Measurements from ENCODE around the gene ACACB. TPM values are rescaled to one million over a fixed set of nuclear protein-coding genes. Genes with fewer than 3 reads are reported as not detected.

ACACB gene
- total RNA-seq, 1 experiment from 2014 or later: 8.2 TPM

- BruUV-seq (replicated peaks): no TSS peak
- Histone ChIP-seq H3K9me3 (ENCODE audit: low read depth, low read length, poor library complexity, severe bottlenecking) (no peaks in the 10 kb centered on the region), H3K36me3 (ENCODE audit: insufficient read depth, low read length, poor library complexity, severe bottlenecking) (no peaks in the 10 kb centered on the region), H3K4me3 (ENCODE audit: low read depth, low read length, poor library complexity, severe bottlenecking) (no peak overlapping the region), H3K27me3 (replicated peaks; ENCODE audit: insufficient read depth, low read depth, low read length, poor library complexity) (no peaks in the 10 kb centered on the region), H3K4me1 (ENCODE audit: insufficient read depth, low read length, poor library complexity, severe bottlenecking) (peaks cover 11% of the 10 kb centered on the region), H3K27ac (ENCODE audit: low read depth, low read length, poor library complexity, severe bottlenecking) (no peak overlapping the region)
- TF ChIP-seq EZH2 (IDR thresholded peaks at IDR 0.05; ENCODE audit: borderline replicate concordance, low read depth, low read length, poor library complexity, severe bottlenecking) (no peak), CTCF (conservative IDR thresholded peaks at IDR 0.05; ENCODE audit: low read depth, low read length) (no peak)
- CTCF ChIA-PET: no interaction called here
- DNase-seq (ENCODE audit: low spot score): no peak
- intact Hi-C loops (cut with micrococcal nuclease; ENCODE audit: unreplicated experiment): no loop called here
- POLR2A ChIA-PET (ENCODE audit: low non-redundant PET): no interaction called here
Measured at GRCh38 chr12:109295764-109296425, 179.5 kb downstream of the ACACB start.

- Histone ChIP-seq H3K4me1 (ENCODE audit: insufficient read depth, low read length, poor library complexity, severe bottlenecking) (peaks cover 6% of the 10 kb centered on the region), H3K9me3 (ENCODE audit: low read depth, low read length, poor library complexity, severe bottlenecking) (no peaks in the 10 kb centered on the region), H3K27ac (ENCODE audit: low read depth, low read length, poor library complexity, severe bottlenecking) (no peak overlapping the region), H3K4me3 (ENCODE audit: low read depth, low read length, poor library complexity, severe bottlenecking) (no peak overlapping the region), H3K27me3 (replicated peaks; ENCODE audit: insufficient read depth, low read depth, low read length, poor library complexity) (no peaks in the 10 kb centered on the region), H3K36me3 (ENCODE audit: insufficient read depth, low read length, poor library complexity, severe bottlenecking) (no peaks in the 10 kb centered on the region)
- no TSS peak for BruUV-seq (replicated peaks)
- intact Hi-C loops (cut with micrococcal nuclease; ENCODE audit: unreplicated experiment): no loop called here
- DNase-seq (ENCODE audit: low spot score): no peak
- TF ChIP-seq EZH2 (IDR thresholded peaks at IDR 0.05; ENCODE audit: borderline replicate concordance, low read depth, low read length, poor library complexity, severe bottlenecking): no peak
- TF ChIP-seq CTCF (conservative IDR thresholded peaks at IDR 0.05; ENCODE audit: low read depth, low read length): no peak
- POLR2A ChIA-PET (ENCODE audit: low non-redundant PET): no interaction called here
- CTCF ChIA-PET: no interaction called here
Measured at GRCh38 chr12:109296431-109296830, 180.0 kb downstream of the ACACB start.

GRCh38 chr12:109299849-109300248 lies 183.5 kb downstream of the ACACB start:
- DNase-seq (ENCODE audit: low spot score): no peak
- H3K4me1 ChIP-seq (ENCODE audit: insufficient read depth, low read length, poor library complexity, severe bottlenecking): no peaks in the 10 kb centered on the region
- TF ChIP-seq EZH2 (IDR thresholded peaks at IDR 0.05; ENCODE audit: borderline replicate concordance, low read depth, low read length, poor library complexity, severe bottlenecking) (no peak), CTCF (conservative IDR thresholded peaks at IDR 0.05; ENCODE audit: low read depth, low read length) (no peak)
- H3K27ac ChIP-seq (ENCODE audit: low read depth, low read length, poor library complexity, severe bottlenecking): no peak overlapping the region
- BruUV-seq (replicated peaks): no TSS peak
- intact Hi-C loops (cut with micrococcal nuclease; ENCODE audit: unreplicated experiment): no loop called here
- ChIA-PET CTCF (no interaction called here), POLR2A (ENCODE audit: low non-redundant PET) (no interaction called here)
- peaks cover 5% of the 10 kb centered on the region for H3K27me3 ChIP-seq (replicated peaks; ENCODE audit: insufficient read depth, low read depth, low read length, poor library complexity)
- H3K4me3 ChIP-seq (ENCODE audit: low read depth, low read length, poor library complexity, severe bottlenecking): no peak overlapping the region
- H3K9me3 ChIP-seq (ENCODE audit: low read depth, low read length, poor library complexity, severe bottlenecking): no peaks in the 10 kb centered on the region
- H3K36me3 ChIP-seq (ENCODE audit: insufficient read depth, low read length, poor library complexity, severe bottlenecking): no peaks in the 10 kb centered on the region

All from A673 (cell line).